ENCODE measurements around the gene ABCC9. TPM values are rescaled to one million over a fixed set of nuclear protein-coding genes. Genes with fewer than 3 reads are reported as not detected.
"Not testable (repeated sequence)": the region's sequence is repeated elsewhere in the genome, so short reads cannot be mapped to it uniquely, and the experiment has no call there.

The ABCC9 gene
- total RNA-seq, 1 experiment from 2014 or later, result 0.07 TPM

DNA sequence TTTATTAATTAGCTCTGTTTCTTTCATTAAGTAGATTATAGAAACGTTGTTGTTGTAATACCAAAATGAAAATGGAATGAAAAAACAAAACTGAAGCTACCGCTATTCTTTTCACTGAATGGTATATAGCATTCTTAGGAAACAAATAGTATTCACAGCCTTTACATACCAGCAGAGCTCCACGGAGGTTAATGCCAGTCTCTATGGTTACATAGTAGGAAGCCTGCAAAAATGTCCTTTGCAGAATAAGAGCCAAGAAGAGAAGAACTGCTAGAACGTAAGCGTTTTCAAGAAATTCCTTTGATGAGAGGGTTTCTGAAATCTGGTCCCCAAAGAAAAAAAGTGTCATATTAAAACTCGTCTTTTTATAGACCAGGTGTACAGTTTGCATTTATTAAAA lies 30.6 kb downstream of the ABCC9 start:
- no peaks in the 10 kb centered on the region for H3K79me2 ChIP-seq (ENCODE audit: low read depth)
- H3K4me3 ChIP-seq, result no peak overlapping the region
- no peak for TF ChIP-seq EZH2 (IDR thresholded peaks at IDR 0.05; ENCODE audit: low read depth)
- TF ChIP-seq, protein P1, sequence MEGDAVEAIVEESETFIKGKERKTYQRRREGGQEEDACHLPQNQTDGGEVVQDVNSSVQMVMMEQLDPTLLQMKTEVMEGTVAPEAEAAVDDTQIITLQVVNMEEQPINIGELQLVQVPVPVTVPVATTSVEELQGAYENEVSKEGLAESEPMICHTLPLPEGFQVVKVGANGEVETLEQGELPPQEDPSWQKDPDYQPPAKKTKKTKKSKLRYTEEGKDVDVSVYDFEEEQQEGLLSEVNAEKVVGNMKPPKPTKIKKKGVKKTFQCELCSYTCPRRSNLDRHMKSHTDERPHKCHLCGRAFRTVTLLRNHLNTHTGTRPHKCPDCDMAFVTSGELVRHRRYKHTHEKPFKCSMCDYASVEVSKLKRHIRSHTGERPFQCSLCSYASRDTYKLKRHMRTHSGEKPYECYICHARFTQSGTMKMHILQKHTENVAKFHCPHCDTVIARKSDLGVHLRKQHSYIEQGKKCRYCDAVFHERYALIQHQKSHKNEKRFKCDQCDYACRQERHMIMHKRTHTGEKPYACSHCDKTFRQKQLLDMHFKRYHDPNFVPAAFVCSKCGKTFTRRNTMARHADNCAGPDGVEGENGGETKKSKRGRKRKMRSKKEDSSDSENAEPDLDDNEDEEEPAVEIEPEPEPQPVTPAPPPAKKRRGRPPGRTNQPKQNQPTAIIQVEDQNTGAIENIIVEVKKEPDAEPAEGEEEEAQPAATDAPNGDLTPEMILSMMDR (conservative IDR thresholded peaks at IDR 0.05), result no peak
- H3K9me2 ChIP-seq (ENCODE audit: insufficient read depth), result no peaks in the 10 kb centered on the region
- no peaks in the 10 kb centered on the region for H3F3A ChIP-seq (ENCODE audit: insufficient read depth, low read depth)
- ChIA-PET POLR2A (ENCODE audit: unreplicated experiment) (no interaction called here), CTCF (no interaction called here)
- no peaks in the 10 kb centered on the region for H3K4me1 ChIP-seq (replicated peaks; ENCODE audit: insufficient read depth)
- H4K20me1 ChIP-seq (ENCODE audit: insufficient read depth), result no peaks in the 10 kb centered on the region
- intact Hi-C loops (cut with micrococcal nuclease; ENCODE audit: unreplicated experiment), result no loop called here
- H3K4me2 ChIP-seq, result no peak overlapping the region
- H2AFZ ChIP-seq, result no peak overlapping the region
- H3K36me3 ChIP-seq (ENCODE audit: low read depth), result no peaks in the 10 kb centered on the region
- H3K27ac ChIP-seq, result no peak overlapping the region
- H3K9me3 ChIP-seq (ENCODE audit: insufficient read depth, low read depth), result no peaks in the 10 kb centered on the region
- DNase-seq, result no peak
- BruUV-seq (replicated peaks), result no TSS peak
- no peaks in the 10 kb centered on the region for H3K27me3 ChIP-seq (ENCODE audit: insufficient read depth, low read depth)

DNA sequence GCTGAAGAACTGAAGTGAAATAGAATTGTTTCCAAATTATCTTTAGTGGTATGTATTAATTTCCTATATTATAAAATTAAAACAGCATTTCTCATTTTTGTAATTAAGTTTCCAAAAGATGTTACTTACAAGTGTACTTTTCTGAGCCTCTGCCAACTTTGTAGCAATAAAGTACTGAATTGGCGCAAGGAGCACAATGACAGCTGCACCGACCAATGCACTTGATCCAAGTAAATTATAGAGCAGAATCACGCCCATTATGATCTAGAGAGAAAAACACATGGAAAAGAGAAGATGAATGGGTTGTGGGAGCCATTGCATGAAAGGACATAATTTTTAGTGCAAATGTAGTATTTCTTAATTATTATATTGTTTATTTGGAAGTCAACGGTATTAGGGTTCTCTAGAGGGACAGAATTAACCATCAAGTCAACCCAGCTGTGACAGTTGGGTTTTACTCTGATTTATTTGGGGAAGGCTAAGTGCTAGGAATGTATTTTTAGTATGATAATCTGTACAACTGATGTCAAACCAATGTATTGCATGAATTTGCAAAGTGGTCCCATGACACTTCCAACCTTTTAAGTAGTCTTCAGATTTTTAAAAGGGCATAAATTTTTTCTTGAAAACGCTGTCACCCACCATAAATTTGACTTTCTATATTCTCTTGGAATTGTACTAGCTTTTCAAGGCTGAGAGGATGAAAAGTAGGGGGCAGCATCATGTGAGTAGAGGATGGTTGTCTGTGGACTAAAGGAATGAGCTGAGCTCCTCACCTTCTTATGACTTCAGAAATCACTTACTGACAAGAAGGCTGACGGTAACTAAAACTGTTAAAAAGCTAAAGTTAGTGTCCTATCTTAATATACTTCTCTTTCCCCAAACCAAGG lies 33.0 kb downstream of the ABCC9 start:
- ChIA-PET CTCF (no interaction called here), POLR2A (ENCODE audit: unreplicated experiment) (no interaction called here)
- no peaks in the 10 kb centered on the region for H3K79me2 ChIP-seq (ENCODE audit: low read depth)
- no peaks in the 10 kb centered on the region for H3K36me3 ChIP-seq (ENCODE audit: low read depth)
- no peaks in the 10 kb centered on the region for H3K9me2 ChIP-seq (ENCODE audit: insufficient read depth)
- no peak overlapping the region for H3K4me2 ChIP-seq
- no peaks in the 10 kb centered on the region for H4K20me1 ChIP-seq (ENCODE audit: insufficient read depth)
- no peaks in the 10 kb centered on the region for H3F3A ChIP-seq (ENCODE audit: insufficient read depth, low read depth)
- H2AFZ ChIP-seq, result no peak overlapping the region
- intact Hi-C loops (cut with micrococcal nuclease; ENCODE audit: unreplicated experiment), result no loop called here
- H3K27ac ChIP-seq, result no peak overlapping the region
- no peak overlapping the region for H3K4me3 ChIP-seq
- no peaks in the 10 kb centered on the region for H3K4me1 ChIP-seq (replicated peaks; ENCODE audit: insufficient read depth)
- BruUV-seq (replicated peaks), result no TSS peak
- no peak for TF ChIP-seq EZH2 (IDR thresholded peaks at IDR 0.05; ENCODE audit: low read depth)
- TF ChIP-seq, protein P1 (conservative IDR thresholded peaks at IDR 0.05), result no peak
- H3K27me3 ChIP-seq (ENCODE audit: insufficient read depth, low read depth), result no peaks in the 10 kb centered on the region
- H3K9me3 ChIP-seq (ENCODE audit: insufficient read depth, low read depth), result no peaks in the 10 kb centered on the region
- no peak for DNase-seq

DNA sequence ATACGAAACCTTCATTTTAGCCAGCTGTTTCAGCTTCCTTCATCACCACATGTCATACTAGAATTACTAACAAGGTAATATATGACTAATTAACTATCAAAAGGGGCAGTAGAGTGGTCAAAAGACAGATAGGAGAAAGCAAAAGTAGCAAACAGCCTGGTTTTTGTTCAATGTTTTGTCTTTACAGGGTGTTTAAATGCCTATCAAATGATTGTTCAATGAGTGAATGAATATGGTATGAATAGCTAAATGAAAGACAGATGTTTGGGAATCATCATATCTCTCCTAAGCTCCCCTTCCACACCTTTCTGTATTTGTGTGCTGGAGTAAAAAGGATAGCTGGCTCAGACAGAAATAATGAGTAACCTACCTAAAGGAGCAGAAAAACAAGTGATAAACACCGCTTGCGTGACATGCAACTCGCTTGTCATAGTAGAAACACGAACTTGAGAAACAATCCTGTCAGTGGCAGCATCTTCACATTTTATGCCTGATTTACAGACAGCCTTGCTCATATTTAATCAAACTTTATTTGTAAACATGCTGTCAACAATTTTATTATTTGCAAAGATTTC lies 34.2 kb downstream of the ABCC9 start:
- H4K20me1 ChIP-seq (ENCODE audit: insufficient read depth), result no peaks in the 10 kb centered on the region
- H3K27ac ChIP-seq, result no peak overlapping the region
- H3K4me1 ChIP-seq (replicated peaks; ENCODE audit: insufficient read depth), result no peaks in the 10 kb centered on the region
- H3K9me3 ChIP-seq (ENCODE audit: insufficient read depth, low read depth), result no peaks in the 10 kb centered on the region
- H3F3A ChIP-seq (ENCODE audit: insufficient read depth, low read depth), result no peaks in the 10 kb centered on the region
- no peaks in the 10 kb centered on the region for H3K27me3 ChIP-seq (ENCODE audit: insufficient read depth, low read depth)
- no TSS peak for BruUV-seq (replicated peaks)
- DNase-seq, result no peak
- intact Hi-C loops (cut with micrococcal nuclease; ENCODE audit: unreplicated experiment), result no loop called here
- no peaks in the 10 kb centered on the region for H3K9me2 ChIP-seq (ENCODE audit: insufficient read depth)
- no peak overlapping the region for H3K4me2 ChIP-seq
- H3K4me3 ChIP-seq, result no peak overlapping the region
- TF ChIP-seq EZH2 (IDR thresholded peaks at IDR 0.05; ENCODE audit: low read depth), result no peak
- TF ChIP-seq, protein P1 (conservative IDR thresholded peaks at IDR 0.05), result no peak
- ChIA-PET CTCF (no interaction called here), POLR2A (ENCODE audit: unreplicated experiment) (no interaction called here)
- H3K36me3 ChIP-seq (ENCODE audit: low read depth), result no peaks in the 10 kb centered on the region
- H3K79me2 ChIP-seq (ENCODE audit: low read depth), result no peaks in the 10 kb centered on the region
- no peak overlapping the region for H2AFZ ChIP-seq

DNA sequence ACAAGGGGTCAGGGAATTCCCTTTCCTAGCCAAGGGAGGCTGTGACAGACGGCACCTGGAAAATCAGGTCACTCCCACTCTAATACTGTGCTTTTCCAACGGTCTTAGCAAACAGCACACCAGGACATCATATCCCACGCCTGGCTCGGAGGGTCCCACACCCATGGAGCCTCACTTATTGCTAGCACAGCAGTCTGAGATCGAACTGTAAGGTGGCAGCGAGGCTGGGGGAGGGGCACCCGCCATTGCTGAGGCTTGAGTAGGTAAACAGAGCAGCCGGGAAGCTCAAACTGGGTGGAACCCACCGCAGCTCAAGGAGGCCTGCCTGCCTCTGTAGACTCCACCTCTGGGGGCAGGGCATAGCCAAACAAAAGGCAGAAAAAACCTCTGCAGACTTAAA lies 41.7 kb downstream of the ABCC9 start:
- H3K79me2 ChIP-seq (ENCODE audit: low read depth); H3K4me1 ChIP-seq (replicated peaks; ENCODE audit: insufficient read depth); CTCF ChIA-PET; H3F3A ChIP-seq (ENCODE audit: insufficient read depth, low read depth); H3K27me3 ChIP-seq (ENCODE audit: insufficient read depth, low read depth); H3K4me3 ChIP-seq; DNase-seq; H3K9me3 ChIP-seq (ENCODE audit: insufficient read depth, low read depth); H2AFZ ChIP-seq; H3K9me2 ChIP-seq (ENCODE audit: insufficient read depth); H3K36me3 ChIP-seq (ENCODE audit: low read depth); POLR2A ChIA-PET (ENCODE audit: unreplicated experiment); BruUV-seq (replicated peaks); intact Hi-C loops (cut with micrococcal nuclease; ENCODE audit: unreplicated experiment); H4K20me1 ChIP-seq (ENCODE audit: insufficient read depth); H3K27ac ChIP-seq; H3K4me2 ChIP-seq: not testable (repeated sequence)
